Activated CD8-positive, alpha-beta memory T cell treated with anti-CD3 and anti-CD28 coated beads for 36 hours (primary cell): ENCODE data around the gene AKR1D1. TPM values are rescaled to one million over a fixed set of nuclear protein-coding genes. Genes with fewer than 3 reads are reported as not detected.
"Not testable (repeated sequence)": the region's sequence is repeated elsewhere in the genome, so short reads cannot be mapped to it uniquely, and the experiment has no call there.

Source experiments
- CTCF ChIA-PET: fragments of 350-600 bp; sonication (Branson Sonifier 250); formaldehyde crosslinking; loops from one replicate; lab custom pipeline; 2021; ENCODE audit warnings: antibody characterized with exemption; lab: Charles Lee
- POLR2A ChIA-PET: fragments of 350-600 bp; sonication (Branson Sonifier 250); formaldehyde crosslinking; loops from one replicate; lab custom pipeline; 2021; ENCODE audit warnings: antibody characterized with exemption; lab: Charles Lee
- total RNA-seq, 2 experiments: library from RNA; stranded (reverse); gene quantifications; one replicate each; pipeline ENCODE4 v1.2.3, GENCODE V29; 2021

The AKR1D1 gene
- not detected for total RNA-seq

GRCh38 chr7:138076196-138076595 lies at the start of gene AKR1D1:
AKR1D1 (plus strand) TSS chr7:138076459; CDS start chr7:138076519, 60 bp downstream.
- ChIA-PET CTCF (no interaction called here), POLR2A (no interaction called here)

GRCh38 chr7:138027100-138027499 lies 49.2 kb upstream of the AKR1D1 start:
- POLR2A ChIA-PET = no interaction called here
- CTCF ChIA-PET = no interaction called here

DNA sequence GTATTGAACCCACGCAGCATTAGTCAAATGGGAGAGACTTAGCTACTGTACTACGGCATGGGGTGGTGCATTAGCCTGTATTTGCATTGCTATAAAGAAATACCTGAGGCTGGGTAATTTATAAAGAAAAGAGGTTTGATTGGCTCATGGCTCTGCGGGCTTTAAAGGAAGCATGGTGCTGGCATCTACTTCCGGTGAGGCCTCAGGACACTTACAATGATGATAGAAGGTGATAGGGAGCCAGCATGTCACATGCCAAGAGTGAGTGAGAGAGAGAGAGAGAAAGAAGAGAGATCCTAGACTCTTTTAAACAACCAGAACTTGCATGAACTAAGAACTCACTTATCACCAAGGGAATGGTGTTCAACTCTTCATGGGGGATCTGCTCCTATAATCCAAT lies 47.1 kb upstream of the AKR1D1 start:
- CTCF ChIA-PET = no interaction called here
- POLR2A ChIA-PET = no interaction called here

GRCh38 chr7:138029941-138030340 lies 46.3 kb upstream of the AKR1D1 start:
- CTCF ChIA-PET = no interaction called here
- POLR2A ChIA-PET = no interaction called here

DNA sequence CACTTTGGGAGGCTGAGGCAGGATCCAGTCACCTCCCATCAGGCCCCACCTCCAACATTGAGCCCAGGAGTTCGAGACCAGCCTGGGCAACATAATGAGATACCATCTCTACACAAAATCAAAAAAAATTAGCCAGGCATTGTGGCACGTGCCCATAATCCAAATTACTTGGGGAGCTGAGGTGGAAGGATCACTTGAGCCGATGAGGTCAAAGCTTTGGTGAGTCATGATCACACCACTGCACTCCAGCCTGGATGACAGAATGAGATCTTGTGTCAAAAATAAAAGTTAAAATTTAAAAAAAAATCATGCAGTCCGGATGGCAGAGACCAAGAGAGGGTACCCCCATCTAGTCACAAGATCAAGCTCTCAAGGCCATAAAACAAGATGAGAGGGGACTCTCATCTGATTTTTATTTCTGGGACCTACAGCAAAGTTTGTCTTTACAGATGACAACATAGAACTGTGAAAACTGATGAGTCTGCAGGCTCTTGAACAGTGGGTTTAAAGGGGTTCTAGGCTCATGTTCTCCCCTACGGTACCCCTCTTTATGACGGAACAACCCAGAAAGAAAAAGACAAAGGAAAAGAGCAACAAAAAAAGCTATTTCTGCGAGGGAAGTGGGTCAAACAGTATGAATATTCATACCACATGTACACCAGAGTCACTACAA lies 45.4 kb upstream of the AKR1D1 start:
- CTCF ChIA-PET = no interaction called here

GRCh38 chr7:138032186-138032585 lies 44.1 kb upstream of the AKR1D1 start:
- ChIA-PET POLR2A (no interaction called here), CTCF (interaction anchor here (0.6 kb wide), 1 partner anchor 326 kb away, joined by 3 read pairs; no protein-coding TSS in a partner anchor)

More for the DNA sequence above, 45.4 kb upstream of the AKR1D1 start:
- POLR2A ChIA-PET = no interaction called here

DNA sequence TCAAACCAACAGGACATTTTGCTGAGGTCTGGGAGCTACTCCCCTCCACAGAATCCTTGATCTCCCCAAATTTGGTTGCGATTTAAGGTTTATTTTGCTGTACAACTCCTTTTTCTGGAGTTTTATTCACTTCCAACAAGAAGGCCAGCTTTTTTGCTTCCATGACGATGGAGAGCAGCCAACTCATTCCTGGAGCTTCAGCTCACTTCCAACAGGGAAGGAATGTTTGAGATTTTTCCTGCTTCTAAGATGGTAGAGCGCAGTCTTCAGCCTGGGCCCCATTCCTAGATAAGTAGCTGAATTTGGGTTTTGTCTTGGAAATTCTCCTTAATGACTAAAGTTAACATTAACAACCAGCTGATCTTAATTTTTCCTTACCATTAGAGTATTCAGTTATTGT lies 43.5 kb upstream of the AKR1D1 start:
- ChIA-PET POLR2A (no interaction called here), CTCF (no interaction called here)

- ChIA-PET POLR2A (no interaction called here), CTCF (no interaction called here)
These were observed 43.0 kb upstream of the AKR1D1 start for GRCh38 chr7:138033241-138033640.

GRCh38 chr7:138036135-138036534 lies 40.1 kb upstream of the AKR1D1 start:
- POLR2A ChIA-PET = no interaction called here
- CTCF ChIA-PET = no interaction called here

DNA sequence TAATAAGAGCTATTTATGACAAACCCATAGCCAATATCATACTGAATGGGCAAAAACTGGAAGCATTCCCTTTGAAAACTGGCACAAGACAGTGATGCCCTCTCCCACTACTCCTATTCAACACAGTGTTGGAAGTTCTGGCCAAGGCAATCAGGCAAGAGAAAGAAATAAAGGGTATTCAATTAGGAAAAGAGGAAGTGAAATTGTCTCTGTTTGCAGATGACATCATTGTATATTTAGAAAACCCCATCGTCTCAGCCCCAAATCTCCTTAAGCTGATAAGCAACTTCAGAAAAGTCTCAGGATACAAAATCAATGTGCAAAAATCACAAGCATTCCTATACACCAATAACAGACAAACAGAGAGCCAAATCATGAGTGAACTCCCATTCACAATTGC lies 36.2 kb upstream of the AKR1D1 start:
- CTCF ChIA-PET, POLR2A ChIA-PET: not testable (repeated sequence)

- POLR2A ChIA-PET = no interaction called here
- CTCF ChIA-PET = no interaction called here
These were observed 31.4 kb upstream of the AKR1D1 start for GRCh38 chr7:138044897-138045296.

GRCh38 chr7:138047907-138048306 lies 28.4 kb upstream of the AKR1D1 start:
- ChIA-PET POLR2A (no interaction called here), CTCF (no interaction called here)

DNA sequence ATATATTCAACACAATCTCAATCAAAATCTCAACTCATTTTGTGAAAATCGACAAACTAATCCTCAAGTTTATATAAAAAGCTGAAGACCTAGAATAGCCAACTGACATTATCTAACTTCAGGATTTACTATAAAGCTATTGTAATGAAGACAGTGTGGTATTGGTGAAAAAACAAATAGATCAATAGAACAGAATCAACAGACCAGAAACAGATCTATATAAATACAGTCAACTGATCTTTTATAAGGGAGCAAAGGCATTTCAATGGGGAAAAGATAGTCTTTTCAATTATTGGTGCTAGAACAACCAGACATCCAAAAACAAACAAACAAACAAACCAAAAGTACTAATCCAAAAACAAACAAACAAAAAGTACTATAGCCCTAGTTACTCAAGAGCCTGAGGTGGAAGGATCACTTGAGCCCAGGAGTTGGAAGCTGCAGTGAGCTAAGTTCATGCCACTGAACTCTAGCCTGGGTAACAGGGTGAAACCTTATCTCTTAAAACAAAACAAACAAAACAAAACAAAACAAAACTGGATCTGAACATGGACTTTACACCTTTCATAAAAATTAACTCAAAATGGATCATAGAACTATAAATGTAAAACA lies 26.6 kb upstream of the AKR1D1 start:
- ChIA-PET POLR2A (no interaction called here), CTCF (no interaction called here)

DNA sequence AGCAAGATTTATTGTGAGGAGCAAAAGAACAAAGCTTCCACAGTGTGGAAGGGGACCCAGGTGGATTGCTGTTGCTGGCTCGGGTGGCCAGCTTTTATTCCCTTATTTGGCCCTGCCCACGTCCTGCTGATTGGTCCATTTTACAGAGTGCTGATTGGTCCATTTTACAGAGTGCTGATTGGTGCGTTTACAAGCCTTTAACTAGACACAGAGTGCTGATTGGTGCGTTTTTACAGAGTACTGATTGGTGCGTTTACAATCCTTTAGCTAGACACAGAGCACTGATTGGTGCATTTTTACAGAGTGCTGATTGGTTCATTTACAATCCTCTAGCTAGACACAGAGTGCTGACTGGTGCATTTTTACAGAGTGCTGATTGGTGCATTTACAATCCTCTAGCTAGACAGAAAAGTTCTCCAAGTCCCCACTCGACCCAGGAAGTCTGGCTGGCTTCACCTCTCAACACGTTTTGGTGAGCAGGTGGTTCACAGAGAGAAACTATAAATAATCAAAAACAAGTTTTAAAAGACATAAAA lies 24.5 kb upstream of the AKR1D1 start:
- CTCF ChIA-PET, POLR2A ChIA-PET: not testable (repeated sequence)

DNA sequence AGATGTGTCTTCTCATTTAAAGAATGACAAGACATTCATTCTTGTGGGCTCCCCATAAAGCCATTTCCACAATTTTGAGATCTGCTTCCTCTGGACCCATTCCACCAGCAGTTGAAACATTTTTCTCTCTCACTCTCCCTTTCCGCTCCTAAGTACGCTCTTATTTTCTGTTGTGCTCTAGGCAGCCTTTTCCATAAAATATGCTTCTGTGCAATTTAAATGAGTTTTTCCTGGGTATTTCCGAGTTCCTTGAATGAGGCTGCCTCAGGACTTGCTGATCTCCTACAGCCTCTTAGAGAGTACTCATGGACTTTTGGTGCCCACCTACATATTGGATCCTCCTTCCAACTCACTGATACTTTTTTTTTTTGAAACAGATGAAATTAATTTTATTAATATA lies 23.6 kb upstream of the AKR1D1 start:
- POLR2A ChIA-PET = no interaction called here
- CTCF ChIA-PET = no interaction called here

GRCh38 chr7:138055698-138056097 lies 20.6 kb upstream of the AKR1D1 start:
- CTCF ChIA-PET, POLR2A ChIA-PET: not testable (repeated sequence)

- ChIA-PET POLR2A (no interaction called here), CTCF (no interaction called here)
These were observed 12.9 kb upstream of the AKR1D1 start for GRCh38 chr7:138063400-138063799.

DNA sequence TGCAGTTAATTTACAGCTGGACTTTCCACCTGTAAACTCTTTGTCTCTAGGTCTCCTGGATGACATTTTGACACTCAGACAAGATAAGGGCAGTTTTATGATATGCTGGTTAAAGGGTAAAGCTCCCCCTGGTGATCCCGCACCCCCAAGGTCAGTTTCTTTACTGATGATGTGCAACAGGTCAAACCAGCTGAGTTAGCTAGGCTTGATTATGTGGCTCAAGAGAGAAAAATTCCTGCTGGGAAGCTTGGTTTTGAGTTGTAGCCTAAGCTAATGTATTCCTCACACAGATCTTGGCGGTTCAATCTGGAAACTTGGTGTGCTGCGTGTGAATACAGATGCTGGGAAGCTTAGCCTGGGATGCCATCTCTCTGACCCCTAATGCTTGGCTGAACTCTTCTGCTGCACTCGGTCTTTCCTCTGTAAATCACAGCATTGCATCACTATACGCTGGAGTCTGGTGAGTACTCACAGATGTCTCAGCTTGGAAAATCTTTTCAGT lies 11.4 kb upstream of the AKR1D1 start:
- ChIA-PET POLR2A (no interaction called here), CTCF (no interaction called here)

DNA sequence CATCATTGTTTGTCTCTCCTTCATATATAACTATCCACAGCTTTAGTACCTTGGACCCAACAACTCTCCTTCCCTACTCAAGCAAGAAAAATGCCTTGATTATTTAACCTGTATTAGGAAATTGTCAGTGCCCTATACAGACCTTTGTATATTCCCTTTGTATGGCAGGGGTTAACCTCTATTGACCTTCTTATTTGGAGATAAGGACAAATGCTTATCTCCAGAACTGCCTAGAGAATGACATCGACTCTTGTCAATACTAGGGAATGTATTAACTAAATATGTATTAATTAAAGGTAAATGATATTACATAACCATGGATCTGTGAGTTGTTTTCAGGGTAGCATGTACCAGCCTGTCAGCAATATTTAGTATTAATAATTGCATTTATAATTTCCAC lies 10.4 kb upstream of the AKR1D1 start:
- CTCF ChIA-PET = no interaction called here
- POLR2A ChIA-PET = no interaction called here

DNA sequence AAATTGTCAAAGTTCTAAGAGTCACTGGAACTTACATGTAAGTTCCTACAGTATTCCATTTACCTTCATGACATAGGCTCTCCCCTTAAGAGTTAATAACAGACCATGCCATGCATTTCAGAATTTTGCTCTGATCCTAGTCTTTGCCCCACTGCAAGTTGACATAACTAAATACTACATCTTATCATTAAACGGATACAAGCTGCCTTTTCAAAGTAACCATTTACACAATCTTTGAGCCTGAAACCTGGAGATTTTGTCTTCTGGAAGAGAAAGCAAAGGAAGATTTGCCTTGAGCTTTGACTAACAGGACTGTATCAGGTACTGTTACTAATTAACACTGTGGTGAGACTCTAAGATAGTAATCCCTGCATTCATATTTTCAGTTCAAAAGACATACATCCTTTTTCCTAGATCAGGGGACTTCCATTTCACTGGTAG lies 9.3 kb upstream of the AKR1D1 start:
- POLR2A ChIA-PET = no interaction called here

GRCh38 chr7:138067774-138068173 lies 8.5 kb upstream of the AKR1D1 start:
- ChIA-PET POLR2A (no interaction called here), CTCF (no interaction called here)

More for the DNA sequence above, 9.3 kb upstream of the AKR1D1 start:
- CTCF ChIA-PET = no interaction called here
